Neutrophil (primary cell): ENCODE data around the gene KBTBD13.
A peak's percentile ranks its signal among the peaks of the same experiment; 100 is the strongest.

ENCODE experiments used
- H3K27ac ChIP-seq: fragments of 200-600 bp; sonication (generic); 2 replicates; pipeline ENCODE4 v1.5.1; 2016; ENCODE audit warnings: mild to moderate bottlenecking, moderate library complexity
- H3K27me3 ChIP-seq: fragments of 200-600 bp; sonication (generic); 2 replicates; pipeline ENCODE4 v1.6.0; 2016; ENCODE audit warnings: mild to moderate bottlenecking
- H3K36me3 ChIP-seq: fragments of 200-600 bp; sonication (generic); 2 replicates; pipeline ENCODE4 v1.5.1; 2017
- H3K4me1 ChIP-seq, 2 experiments: fragments of 200-600 bp in 1 of 2; sonication (generic) in 1 of 2; 1 replicate in 1 of 2; 2 replicates in 1 of 2; pipeline versions ENCODE4 v1.5.1 to v1.6.1; 2013 to 2016; ENCODE audit warnings: low read depth in 1 of 2, low read length in 1 of 2, mild to moderate bottlenecking in 1 of 2, moderate library complexity in 1 of 2; ENCODE audit not compliant: control insufficient read depth in 1 of 2, insufficient read depth in 1 of 2
- H3K4me3 ChIP-seq, 2 experiments: fragments of 200-600 bp in 1 of 2; sonication (generic) in 1 of 2; 1 replicate in 1 of 2; 2 replicates in 1 of 2; pipeline ENCODE4 v1.5.1; 2013 to 2016; ENCODE audit warnings: low read depth in 1 of 2, low read length in 1 of 2, mild to moderate bottlenecking in 1 of 2, moderate library complexity in 1 of 2
- H3K9me3 ChIP-seq: fragments of 200-600 bp; sonication (generic); 2 replicates; pipeline ENCODE4 v1.5.1; 2016
- TF ChIP-seq, protein P1 (sequence below): fragments of 200-600 bp; sonication (generic); IDR thresholded peaks from 2 replicates; pipeline ENCODE4 v1.5.1; 2016; ENCODE audit warnings: antibody characterized with exemption

KBTBD13 gene

GRCh38 chr15:65029736-65030208 lies 46.8 kb upstream of the KBTBD13 start:
- H3K27me3 ChIP-seq: peaks cover 32% of the 10 kb centered on the region
- peaks cover 21% of the 10 kb centered on the region for H3K36me3 ChIP-seq
- H3K4me3 ChIP-seq: peak overlapping the region; percentile 90 to 98
- TF ChIP-seq, protein P1, sequence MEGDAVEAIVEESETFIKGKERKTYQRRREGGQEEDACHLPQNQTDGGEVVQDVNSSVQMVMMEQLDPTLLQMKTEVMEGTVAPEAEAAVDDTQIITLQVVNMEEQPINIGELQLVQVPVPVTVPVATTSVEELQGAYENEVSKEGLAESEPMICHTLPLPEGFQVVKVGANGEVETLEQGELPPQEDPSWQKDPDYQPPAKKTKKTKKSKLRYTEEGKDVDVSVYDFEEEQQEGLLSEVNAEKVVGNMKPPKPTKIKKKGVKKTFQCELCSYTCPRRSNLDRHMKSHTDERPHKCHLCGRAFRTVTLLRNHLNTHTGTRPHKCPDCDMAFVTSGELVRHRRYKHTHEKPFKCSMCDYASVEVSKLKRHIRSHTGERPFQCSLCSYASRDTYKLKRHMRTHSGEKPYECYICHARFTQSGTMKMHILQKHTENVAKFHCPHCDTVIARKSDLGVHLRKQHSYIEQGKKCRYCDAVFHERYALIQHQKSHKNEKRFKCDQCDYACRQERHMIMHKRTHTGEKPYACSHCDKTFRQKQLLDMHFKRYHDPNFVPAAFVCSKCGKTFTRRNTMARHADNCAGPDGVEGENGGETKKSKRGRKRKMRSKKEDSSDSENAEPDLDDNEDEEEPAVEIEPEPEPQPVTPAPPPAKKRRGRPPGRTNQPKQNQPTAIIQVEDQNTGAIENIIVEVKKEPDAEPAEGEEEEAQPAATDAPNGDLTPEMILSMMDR: no peak
- peaks cover 20 to 25% of the 10 kb centered on the region in 2 experiments for H3K4me1 ChIP-seq
- peak overlapping the region; percentile 81 for H3K27ac ChIP-seq
- H3K9me3 ChIP-seq: no peaks in the 10 kb centered on the region

DNA sequence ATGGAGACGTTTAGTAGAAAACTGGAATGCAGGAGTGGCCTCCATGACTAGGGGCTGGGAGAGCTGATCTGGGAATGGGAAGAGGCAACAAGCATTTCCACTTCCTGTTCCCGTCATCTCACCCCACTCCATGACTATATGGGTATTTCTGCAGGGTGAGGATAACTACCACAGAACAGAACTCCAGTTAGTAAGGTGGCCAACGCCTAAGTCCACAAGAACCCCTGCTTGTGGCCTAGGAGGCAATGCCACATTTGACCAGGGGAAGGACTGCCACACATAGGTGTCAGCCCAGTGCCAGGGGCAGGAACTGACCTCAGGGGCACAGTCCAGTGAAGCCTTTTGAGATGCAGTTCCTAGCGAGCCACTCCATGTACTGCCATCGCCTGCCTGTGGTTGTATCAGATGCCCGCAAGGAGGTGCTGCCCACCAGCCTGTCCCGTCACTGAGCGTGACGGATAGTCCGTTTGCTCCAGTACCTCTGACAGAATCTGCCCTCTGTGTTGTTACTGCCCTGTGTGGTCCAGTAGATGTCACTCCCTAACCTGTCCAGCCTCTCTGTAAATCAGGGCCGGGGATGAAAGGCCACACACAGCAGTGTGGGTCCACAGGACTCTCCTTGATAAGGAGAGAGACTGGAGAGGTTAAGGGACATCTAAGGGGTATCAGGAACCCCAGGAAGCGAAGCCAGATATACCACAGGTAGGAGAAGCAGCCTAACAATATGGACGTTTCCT lies 43.6 kb upstream of the KBTBD13 start:
- Histone ChIP-seq H3K4me1 (peaks cover 15 to 17% of the 10 kb centered on the region in 2 experiments), H3K36me3 (no peaks in the 10 kb centered on the region), H3K27ac (no peak overlapping the region), H3K4me3 (no peak overlapping the region), H3K9me3 (no peaks in the 10 kb centered on the region), H3K27me3 (peaks cover 32% of the 10 kb centered on the region)
- TF ChIP-seq, protein P1: peak; percentile 51

DNA sequence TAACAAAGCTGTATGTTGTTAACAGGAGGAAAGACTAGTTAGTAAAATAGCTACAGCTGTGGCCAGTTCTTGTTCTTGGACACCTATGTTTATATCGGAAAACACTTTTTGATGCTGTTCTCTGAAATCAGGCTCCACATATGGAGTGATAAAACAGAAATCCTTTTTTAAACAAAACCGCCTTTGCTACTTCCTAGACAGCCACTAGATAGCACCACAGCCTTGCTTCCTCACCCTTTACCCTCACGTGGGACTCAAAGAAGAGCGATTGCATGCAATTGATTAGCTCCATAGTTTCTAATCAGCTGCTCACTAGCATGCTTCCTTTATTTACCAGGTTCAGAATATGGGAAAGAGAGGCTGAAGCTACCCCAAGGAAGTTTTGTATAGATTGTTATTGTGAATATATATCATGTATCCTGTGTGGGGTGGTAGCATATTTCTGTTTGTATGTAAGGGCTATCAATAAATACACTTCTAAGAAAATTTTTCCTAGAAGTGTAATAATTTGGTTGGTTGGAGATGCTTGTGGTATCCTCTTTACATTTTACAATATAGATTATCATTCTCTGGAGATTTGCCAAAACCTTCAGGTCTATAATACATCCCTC lies 42.8 kb upstream of the KBTBD13 start:
- H3K27me3 ChIP-seq: peaks cover 32% of the 10 kb centered on the region
- TF ChIP-seq, protein P1: no peak
- H3K9me3 ChIP-seq: no peaks in the 10 kb centered on the region
- peaks cover 7 to 9% of the 10 kb centered on the region in 2 experiments for H3K4me1 ChIP-seq
- H3K36me3 ChIP-seq: no peaks in the 10 kb centered on the region
- H3K4me3 ChIP-seq: no peak overlapping the region
- no peak overlapping the region for H3K27ac ChIP-seq

GRCh38 chr15:65034719-65035118 lies 41.8 kb upstream of the KBTBD13 start:
- Histone ChIP-seq H3K27ac (no peak overlapping the region), H3K4me3 (no peak overlapping the region), H3K27me3 (peaks cover 32% of the 10 kb centered on the region), H3K9me3 (no peaks in the 10 kb centered on the region), H3K36me3 (no peaks in the 10 kb centered on the region), H3K4me1 (peaks cover 6 to 7% of the 10 kb centered on the region in 2 experiments)
- TF ChIP-seq, protein P1: no peak

DNA sequence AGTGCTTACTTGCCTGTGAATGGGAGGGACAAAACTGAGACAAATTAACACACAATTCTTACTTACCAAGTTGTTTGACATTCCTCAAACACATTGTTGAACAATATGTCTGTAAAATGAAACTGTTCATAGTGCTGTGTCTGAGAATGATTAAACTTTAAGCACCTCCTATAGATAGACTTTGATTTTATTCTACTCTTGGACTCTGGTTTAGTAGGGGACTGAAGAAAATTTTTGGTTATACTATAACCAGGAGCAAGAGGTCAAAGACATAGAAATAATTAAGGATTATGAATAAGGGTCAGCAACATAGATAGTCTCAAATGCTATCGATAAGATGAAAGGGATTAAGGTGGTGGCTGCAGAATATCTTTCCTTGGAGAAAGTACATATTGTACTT lies 39.2 kb upstream of the KBTBD13 start:
- TF ChIP-seq, protein P1: no peak
- Histone ChIP-seq H3K27ac (no peak overlapping the region), H3K9me3 (no peaks in the 10 kb centered on the region), H3K27me3 (peaks cover 16% of the 10 kb centered on the region), H3K36me3 (no peaks in the 10 kb centered on the region), H3K4me3 (no peak overlapping the region), H3K4me1 (peaks cover 6 to 7% of the 10 kb centered on the region in 2 experiments)
